Mucosa of stomach (tissue), 1 donor: ENCODE data around the gene HCN1.
"Not testable (repeated sequence)": the region's sequence is repeated elsewhere in the genome, so short reads cannot be mapped to it uniquely, and the experiment has no call there.

Source experiments
- H3K27me3 ChIP-seq: one replicate; pipeline ENCODE4 v1.7.0; 2013; ENCODE audit warnings: mild to moderate bottlenecking, low read length; ENCODE audit not compliant: control insufficient read depth, insufficient read depth
- H3K36me3 ChIP-seq: one replicate; pipeline ENCODE4 v1.7.0; 2013; ENCODE audit warnings: low read length; ENCODE audit not compliant: control insufficient read depth, insufficient read depth
- H3K4me1 ChIP-seq: one replicate; pipeline ENCODE4 v1.7.0; 2013; ENCODE audit warnings: mild to moderate bottlenecking, low read length; ENCODE audit not compliant: control insufficient read depth, insufficient read depth
- H3K4me3 ChIP-seq: one replicate; pipeline ENCODE4 v1.7.0; 2013; ENCODE audit warnings: low read length
- H3K9ac ChIP-seq: one replicate; pipeline ENCODE4 v1.7.0; 2013; ENCODE audit warnings: mild to moderate bottlenecking, low read length, moderate library complexity
- H3K9me3 ChIP-seq: one replicate; pipeline ENCODE4 v1.7.0; 2013; ENCODE audit warnings: mild to moderate bottlenecking, low read length, moderate library complexity; ENCODE audit not compliant: control insufficient read depth
- donor health status: Pancreatic carcinoma.

Gene HCN1

GRCh38 chr5:45410304-45410995 is 285.7 kb downstream of the HCN1 start:
- no peak overlapping the region for H3K4me3 ChIP-seq
- H3K36me3 ChIP-seq = no peaks in the 10 kb centered on the region
- H3K27me3 ChIP-seq = no peaks in the 10 kb centered on the region
- H3K4me1 ChIP-seq = no peaks in the 10 kb centered on the region
- no peak overlapping the region for H3K9ac ChIP-seq
- no peaks in the 10 kb centered on the region for H3K9me3 ChIP-seq

- H3K27me3 ChIP-seq = no peaks in the 10 kb centered on the region
- no peaks in the 10 kb centered on the region for H3K4me1 ChIP-seq
- H3K4me3 ChIP-seq = no peak overlapping the region
- no peaks in the 10 kb centered on the region for H3K36me3 ChIP-seq
- no peak overlapping the region for H3K9ac ChIP-seq
- H3K9me3 ChIP-seq = no peaks in the 10 kb centered on the region
Observed at GRCh38 chr5:45408067-45408466, 288.1 kb downstream of the HCN1 start.

GRCh38 chr5:45402804-45403455 is 293.2 kb downstream of the HCN1 start:
- Histone ChIP-seq H3K9me3 (no peaks in the 10 kb centered on the region), H3K9ac (no peak overlapping the region), H3K4me3 (no peak overlapping the region)

GRCh38 chr5:45399041-45399440 is 297.1 kb downstream of the HCN1 start:
- Histone ChIP-seq H3K4me1 (no peaks in the 10 kb centered on the region), H3K36me3 (no peaks in the 10 kb centered on the region), H3K4me3 (no peak overlapping the region), H3K9ac (no peak overlapping the region), H3K27me3 (no peaks in the 10 kb centered on the region), H3K9me3 (no peaks in the 10 kb centered on the region)

More at GRCh38 chr5:45402804-45403455, 293.2 kb downstream of the HCN1 start:
- Histone ChIP-seq H3K36me3 (no peaks in the 10 kb centered on the region), H3K4me1 (no peaks in the 10 kb centered on the region), H3K27me3 (no peaks in the 10 kb centered on the region)

- no peaks in the 10 kb centered on the region for H3K4me1 ChIP-seq
- H3K27me3 ChIP-seq = no peaks in the 10 kb centered on the region
- no peak overlapping the region for H3K9ac ChIP-seq
- no peak overlapping the region for H3K4me3 ChIP-seq
- H3K36me3 ChIP-seq = no peaks in the 10 kb centered on the region
- no peaks in the 10 kb centered on the region for H3K9me3 ChIP-seq
Observed at GRCh38 chr5:45385321-45386058, 310.7 kb downstream of the HCN1 start.

- H3K9me3 ChIP-seq = no peaks in the 10 kb centered on the region
- H3K27me3 ChIP-seq = no peaks in the 10 kb centered on the region
- no peak overlapping the region for H3K9ac ChIP-seq
- H3K4me3 ChIP-seq = no peak overlapping the region
- H3K36me3 ChIP-seq = no peaks in the 10 kb centered on the region
- H3K4me1 ChIP-seq = no peaks in the 10 kb centered on the region
Observed at GRCh38 chr5:45383985-45384384, 312.2 kb downstream of the HCN1 start.

GRCh38 chr5:45382583-45382982 is 313.6 kb downstream of the HCN1 start:
- H3K4me1 ChIP-seq = no peaks in the 10 kb centered on the region
- no peak overlapping the region for H3K9ac ChIP-seq
- no peaks in the 10 kb centered on the region for H3K36me3 ChIP-seq
- no peaks in the 10 kb centered on the region for H3K27me3 ChIP-seq
- H3K9me3 ChIP-seq = no peaks in the 10 kb centered on the region
- no peak overlapping the region for H3K4me3 ChIP-seq

- H3K27me3 ChIP-seq = no peaks in the 10 kb centered on the region
- no peak overlapping the region for H3K9ac ChIP-seq
- no peaks in the 10 kb centered on the region for H3K36me3 ChIP-seq
- H3K4me1 ChIP-seq = no peaks in the 10 kb centered on the region
- H3K9me3 ChIP-seq = no peaks in the 10 kb centered on the region
- no peak overlapping the region for H3K4me3 ChIP-seq
Observed at GRCh38 chr5:45376417-45376816, 319.8 kb downstream of the HCN1 start.

- Histone ChIP-seq H3K27me3 (no peaks in the 10 kb centered on the region), H3K4me3 (no peak overlapping the region)
Observed at GRCh38 chr5:45372629-45373028, 323.6 kb downstream of the HCN1 start.

GRCh38 chr5:45371423-45371822 is 324.8 kb downstream of the HCN1 start:
- not testable (repeated sequence) for H3K9me3 ChIP-seq, H3K4me1 ChIP-seq, H3K9ac ChIP-seq, H3K4me3 ChIP-seq, H3K36me3 ChIP-seq, H3K27me3 ChIP-seq

More at GRCh38 chr5:45372629-45373028, 323.6 kb downstream of the HCN1 start:
- no peak overlapping the region for H3K9ac ChIP-seq
- H3K9me3 ChIP-seq = no peaks in the 10 kb centered on the region
- H3K36me3 ChIP-seq = no peaks in the 10 kb centered on the region
- no peaks in the 10 kb centered on the region for H3K4me1 ChIP-seq

- Histone ChIP-seq H3K4me1 (no peaks in the 10 kb centered on the region), H3K27me3 (no peaks in the 10 kb centered on the region), H3K9me3 (no peaks in the 10 kb centered on the region), H3K4me3 (no peak overlapping the region), H3K9ac (no peak overlapping the region), H3K36me3 (no peaks in the 10 kb centered on the region)
Observed at GRCh38 chr5:45355189-45355992, 340.8 kb downstream of the HCN1 start.
